Parathyroid adenoma (tissue), 2 donors: ENCODE measurements around the gene PYGB.

ENCODE experiments used
- H2AFZ ChIP-seq: fragments of 300-600 bp; sonication (generic); one replicate; pipeline ENCODE4 v1.7.0; 2017; ENCODE audit warnings: antibody characterized with exemption, mild to moderate bottlenecking
- H3K27ac ChIP-seq: fragments of 300-600 bp; sonication (generic); one replicate; pipeline ENCODE4 v1.7.0; 2017
- H3K27me3 ChIP-seq: fragments of 300-600 bp; sonication (generic); one replicate; pipeline ENCODE4 v1.7.0; 2017; ENCODE audit warnings: low read length; ENCODE audit not compliant: control insufficient read depth, insufficient read depth
- H3K36me3 ChIP-seq: fragments of 300-600 bp; sonication (generic); one replicate; pipeline ENCODE4 v1.7.0; 2017; ENCODE audit warnings: low read length; ENCODE audit not compliant: control insufficient read depth, insufficient read depth
- H3K4me1 ChIP-seq: fragments of 300-600 bp; sonication (generic); one replicate; pipeline ENCODE4 v1.7.0; 2017; ENCODE audit warnings: control low read depth
- H3K4me2 ChIP-seq: fragments of 300-600 bp; sonication (generic); one replicate; pipeline ENCODE4 v1.7.0; 2017; ENCODE audit warnings: low read length
- H3K4me3 ChIP-seq: fragments of 300-600 bp; sonication (generic); one replicate; pipeline ENCODE4 v1.7.0; 2017; ENCODE audit warnings: low read depth, low read length
- H3K79me2 ChIP-seq: fragments of 300-600 bp; sonication (generic); one replicate; pipeline ENCODE4 v1.7.0; 2017; ENCODE audit warnings: control low read depth
- H3K9ac ChIP-seq: fragments of 300-600 bp; sonication (generic); one replicate; pipeline ENCODE4 v1.7.0; 2017; ENCODE audit warnings: mild to moderate bottlenecking
- H3K9me3 ChIP-seq: fragments of 300-600 bp; sonication (generic); one replicate; pipeline ENCODE4 v1.7.0; 2017; ENCODE audit warnings: low read length; ENCODE audit not compliant: control insufficient read depth
- CTCF ChIP-seq: fragments of 300-600 bp; sonication (generic); IDR thresholded peaks from one replicate; pipeline ENCODE4 v1.7.0; 2017; ENCODE audit warnings: antibody characterized with exemption, mild to moderate bottlenecking
- donor health status: primary hyperparathyroidism.

Gene PYGB

GRCh38 chr20:25218492-25218891 lies 29.4 kb upstream of the PYGB start:
- H3K9me3 ChIP-seq = no peaks in the 10 kb centered on the region
- H3K9ac ChIP-seq = no peak overlapping the region
- H3K4me3 ChIP-seq = no peak overlapping the region
- peaks cover 7% of the 10 kb centered on the region for H3K4me1 ChIP-seq
- H3K36me3 ChIP-seq = no peaks in the 10 kb centered on the region
- no peak overlapping the region for H2AFZ ChIP-seq
- H3K4me2 ChIP-seq = no peak overlapping the region
- TF ChIP-seq CTCF = no peak
- H3K27me3 ChIP-seq = no peaks in the 10 kb centered on the region
- no peaks in the 10 kb centered on the region for H3K79me2 ChIP-seq
- no peak overlapping the region for H3K27ac ChIP-seq

DNA sequence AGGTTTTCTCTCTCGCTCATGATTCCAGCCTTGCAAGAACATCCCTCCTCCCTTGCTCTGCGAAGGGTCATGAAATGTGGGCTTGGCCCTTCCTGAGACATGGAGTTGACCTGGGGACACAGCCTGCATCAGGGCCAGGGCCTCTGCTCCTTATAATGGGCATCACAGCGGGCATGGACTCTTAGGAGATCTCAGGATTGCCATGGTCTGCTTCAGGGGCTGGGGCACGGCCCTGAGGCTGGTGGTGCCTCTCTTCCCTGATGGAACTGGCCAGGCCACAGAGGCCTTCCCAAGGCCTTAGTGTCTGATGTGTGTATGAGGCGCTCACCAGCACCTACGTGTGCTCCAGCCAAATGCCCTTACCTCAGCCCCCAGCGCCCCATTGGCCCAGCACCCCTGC lies 28.5 kb upstream of the PYGB start:
- H3K4me3 ChIP-seq = no peak overlapping the region
- no peak overlapping the region for H3K9ac ChIP-seq
- no peaks in the 10 kb centered on the region for H3K79me2 ChIP-seq
- no peaks in the 10 kb centered on the region for H3K27me3 ChIP-seq
- H3K4me1 ChIP-seq = peaks cover 7% of the 10 kb centered on the region
- no peak overlapping the region for H3K27ac ChIP-seq
- H3K9me3 ChIP-seq = no peaks in the 10 kb centered on the region
- TF ChIP-seq CTCF = no peak
- H3K36me3 ChIP-seq = no peaks in the 10 kb centered on the region
- H3K4me2 ChIP-seq = no peak overlapping the region
- no peak overlapping the region for H2AFZ ChIP-seq

DNA sequence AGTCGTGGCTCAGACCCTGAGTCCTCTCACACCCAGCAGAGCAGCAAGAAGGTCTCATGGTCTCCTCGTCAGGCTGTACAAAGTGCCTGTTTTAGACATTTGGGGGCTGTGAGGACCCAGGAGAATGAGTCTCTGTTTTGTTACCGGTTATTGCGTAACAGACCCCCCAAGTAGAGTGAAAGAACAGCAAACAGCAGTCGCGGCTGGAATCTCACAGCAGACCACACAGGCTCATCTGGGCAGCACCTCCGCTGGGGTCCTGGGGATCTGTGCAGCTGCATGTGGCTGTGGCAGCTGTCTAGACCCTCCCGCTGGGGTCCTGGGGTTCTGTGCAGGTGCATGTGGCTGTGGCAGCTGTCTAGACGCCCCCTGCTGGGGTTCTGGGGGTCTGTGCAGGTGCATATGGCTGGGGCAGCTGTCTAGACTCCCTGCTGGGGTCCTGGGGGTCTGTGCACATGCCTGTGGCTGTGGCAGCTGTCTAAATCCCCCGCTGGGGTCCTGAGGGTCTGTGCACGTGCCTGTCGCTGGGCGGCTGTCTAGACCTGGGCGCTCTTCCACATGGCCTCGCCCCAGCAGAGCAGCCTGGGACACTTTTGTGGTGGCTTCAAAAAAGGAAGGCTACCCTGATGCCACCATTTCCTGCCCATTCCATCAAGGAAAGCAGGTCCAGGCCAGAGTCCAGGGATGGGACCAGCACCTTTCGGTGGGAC lies 27.7 kb upstream of the PYGB start:
- Histone ChIP-seq H3K9ac (no peak overlapping the region), H3K36me3 (no peaks in the 10 kb centered on the region), H2AFZ (no peak overlapping the region), H3K4me3 (no peak overlapping the region), H3K27me3 (no peaks in the 10 kb centered on the region), H3K4me1 (peaks cover 7% of the 10 kb centered on the region), H3K79me2 (no peaks in the 10 kb centered on the region), H3K4me2 (no peak overlapping the region), H3K27ac (no peak overlapping the region), H3K9me3 (no peaks in the 10 kb centered on the region)
- no peak for TF ChIP-seq CTCF

DNA sequence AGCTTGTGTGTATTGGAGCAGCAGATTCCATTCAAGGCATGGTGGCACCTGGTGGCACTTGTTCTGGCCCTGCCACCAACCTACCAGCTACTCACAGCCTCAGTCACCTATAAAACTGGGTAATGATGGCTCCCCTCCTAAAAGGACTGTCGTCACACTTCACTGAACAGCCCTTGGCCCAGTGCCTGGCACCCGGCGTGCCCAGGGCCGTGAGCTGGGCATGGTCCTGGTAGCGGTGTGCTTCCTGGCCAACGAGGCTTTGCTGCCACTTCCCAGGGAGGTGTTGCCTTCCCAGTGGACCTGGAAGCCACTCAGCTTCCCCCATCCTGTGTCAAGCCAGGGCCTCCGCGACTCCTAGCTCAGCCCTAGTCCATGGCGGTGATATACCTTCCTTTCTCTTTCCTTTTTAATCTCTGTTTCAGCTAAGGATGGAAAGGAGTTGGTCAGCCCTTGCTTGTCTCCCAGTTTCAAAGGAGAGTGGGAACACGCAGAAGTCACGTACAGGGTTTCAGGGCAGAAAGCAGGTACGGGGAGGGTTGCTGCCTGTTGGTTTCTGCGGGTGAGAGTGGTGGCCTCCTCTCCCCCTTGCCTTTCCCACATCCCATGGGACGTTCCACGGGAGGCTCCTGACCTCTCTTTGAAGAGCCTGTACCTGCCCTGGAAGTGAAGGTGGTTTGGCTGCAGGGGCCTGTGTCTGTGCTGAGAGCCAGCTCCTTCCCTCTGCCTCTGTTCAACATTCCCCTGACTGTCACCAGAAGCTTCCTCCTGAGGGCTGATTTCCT lies 26.9 kb upstream of the PYGB start:
- H3K4me2 ChIP-seq = no peak overlapping the region
- H3K27ac ChIP-seq = no peak overlapping the region
- no peak overlapping the region for H2AFZ ChIP-seq
- no peak overlapping the region for H3K9ac ChIP-seq
- no peaks in the 10 kb centered on the region for H3K36me3 ChIP-seq
- no peaks in the 10 kb centered on the region for H3K79me2 ChIP-seq
- peaks cover 7% of the 10 kb centered on the region for H3K4me1 ChIP-seq
- H3K9me3 ChIP-seq = no peaks in the 10 kb centered on the region
- no peak for TF ChIP-seq CTCF
- H3K4me3 ChIP-seq = no peak overlapping the region
- no peaks in the 10 kb centered on the region for H3K27me3 ChIP-seq
